Measurements from ENCODE around the gene DCAF5. TPM values are rescaled to one million over a fixed set of nuclear protein-coding genes. Genes with fewer than 3 reads are reported as not detected.

The DCAF5 gene
- total and polyA plus RNA-seq, 9 donors, result 24.9 to 50.1 (median 42.4) TPM

- 89 to 92% (median 89%) methylated on average over 6 of the region's 6 CpGs for WGBS, 3 donors
- intact Hi-C loops (cut with DNase I), result no loop called here
- H3K27me3 ChIP-seq, result no peaks in the 10 kb centered on the region
- H3K27ac ChIP-seq, result no peak overlapping the region
- H3K4me3 ChIP-seq, result no peak overlapping the region
- peaks cover 1% of the 10 kb centered on the region for H3K4me1 ChIP-seq (ENCODE audit: insufficient read depth)
- no peaks in the 10 kb centered on the region for H3K9me3 ChIP-seq
- TF ChIP-seq CTCF (IDR thresholded peaks at IDR 0.05) (no peak), POLR2A (IDR thresholded peaks at IDR 0.05) (no peak), EP300 (IDR thresholded peaks at IDR 0.05) (no peak)
- no peaks in the 10 kb centered on the region for H3K36me3 ChIP-seq
- no peak for DNase-seq
Measured at GRCh38 chr14:69117020-69117767, 35.7 kb downstream of the DCAF5 start.

- intact Hi-C loops (cut with DNase I), result no loop called here
- DNase-seq, result no peak
- no peaks in the 10 kb centered on the region for H3K36me3 ChIP-seq
- 85 to 90% (median 86%) methylated on average over 3 of the region's 3 CpGs for WGBS, 3 donors
- no peaks in the 10 kb centered on the region for H3K4me1 ChIP-seq (ENCODE audit: insufficient read depth)
- H3K27ac ChIP-seq, result no peak overlapping the region
- H3K4me3 ChIP-seq, result no peak overlapping the region
- H3K27me3 ChIP-seq, result no peaks in the 10 kb centered on the region
- no peaks in the 10 kb centered on the region for H3K9me3 ChIP-seq
- TF ChIP-seq EP300 (IDR thresholded peaks at IDR 0.05) (no peak), POLR2A (IDR thresholded peaks at IDR 0.05) (no peak), CTCF (IDR thresholded peaks at IDR 0.05) (no peak)
Measured at GRCh38 chr14:69115407-69116185, 37.3 kb downstream of the DCAF5 start.

- Histone ChIP-seq H3K4me1 (ENCODE audit: insufficient read depth) (no peaks in the 10 kb centered on the region), H3K27ac (no peak overlapping the region), H3K4me3 (no peak overlapping the region), H3K27me3 (no peaks in the 10 kb centered on the region), H3K36me3 (no peaks in the 10 kb centered on the region), H3K9me3 (no peaks in the 10 kb centered on the region)
- intact Hi-C loops (cut with DNase I), result no loop called here
- no peak for TF ChIP-seq EP300 (IDR thresholded peaks at IDR 0.05)
- TF ChIP-seq POLR2A (IDR thresholded peaks at IDR 0.05), result no peak
- TF ChIP-seq CTCF (IDR thresholded peaks at IDR 0.05), result no peak
- 79 to 83% (median 80%) methylated on average over 2 of the region's 2 CpGs for WGBS, 3 donors
- no peak for DNase-seq
Measured at GRCh38 chr14:69114763-69115162, 38.2 kb downstream of the DCAF5 start.

GRCh38 chr14:69108358-69108757, 44.6 kb downstream of the DCAF5 start:
- DNase-seq, result no peak
- WGBS, 3 donors, result 88 to 95% (median 88%) methylated on average over 3 of the region's 3 CpGs
- Histone ChIP-seq H3K36me3 (no peaks in the 10 kb centered on the region), H3K9me3 (no peaks in the 10 kb centered on the region), H3K4me3 (no peak overlapping the region), H3K4me1 (ENCODE audit: insufficient read depth) (no peaks in the 10 kb centered on the region), H3K27ac (no peak overlapping the region), H3K27me3 (no peaks in the 10 kb centered on the region)
- TF ChIP-seq EP300 (IDR thresholded peaks at IDR 0.05), result no peak
- no peak for TF ChIP-seq POLR2A (IDR thresholded peaks at IDR 0.05)
- no peak for TF ChIP-seq CTCF (IDR thresholded peaks at IDR 0.05)
- intact Hi-C loops (cut with DNase I), result loop anchor here (5.0 to 10.0 kb wide), 4 partner anchors 196 to 246 kb away; no protein-coding TSS in a partner anchor

Data from ovary (tissue), 9 donors.